ENCODE results near the gene PTTG1IP. TPM values are rescaled to one million over a fixed set of nuclear protein-coding genes. Genes with fewer than 3 reads are reported as not detected.
A peak's percentile ranks its signal among the peaks of the same experiment; 100 is the strongest.

PTTG1IP gene
- total and polyA plus RNA-seq, 2 of the 13 experiments (the other 11 are each of a cell fraction or from before 2014, with no cell fraction given) = 161 to 700 TPM

GRCh38 chr21:44845418-44846223, 27.9 kb downstream of the PTTG1IP start (continued):
- no peak for TF ChIP-seq ZNF251 (CRISPR knock-in tag; IDR thresholded peaks at IDR 0.05)
- no peak for TF ChIP-seq PRDM15 (CRISPR knock-in tag; IDR thresholded peaks at IDR 0.05)
- TF ChIP-seq ZSCAN22 (CRISPR knock-in tag; IDR thresholded peaks at IDR 0.05) = no peak
- no peak for TF ChIP-seq ZNF547 (CRISPR knock-in tag; IDR thresholded peaks at IDR 0.05)
- TF ChIP-seq ZNF562 (CRISPR knock-in tag; IDR thresholded peaks at IDR 0.05; ENCODE audit: borderline replicate concordance) = no peak
- TF ChIP-seq ZNF775 (CRISPR knock-in tag; IDR thresholded peaks at IDR 0.05; ENCODE audit: borderline replicate concordance) = no peak
- no peak for TF ChIP-seq ZMAT3 (CRISPR knock-in tag; conservative IDR thresholded peaks at IDR 0.05)
- no peak for TF ChIP-seq HNF1A (IDR thresholded peaks at IDR 0.05; ENCODE audit: low read depth)
- TF ChIP-seq HNF1A (CRISPR knock-in tag; IDR thresholded peaks at IDR 0.05; ENCODE audit: borderline replicate concordance) = no peak
- TF ChIP-seq GPN1 (CRISPR knock-in tag; IDR thresholded peaks at IDR 0.05; ENCODE audit: borderline replicate concordance) = no peak
- peak; percentile 44; the same call in 1 of the 2 replicates for TF ChIP-seq ARNTL (CRISPR knock-in tag; IDR thresholded peaks at IDR 0.05)
- peak; percentile 75 for TF ChIP-seq HNRNPL (IDR thresholded peaks at IDR 0.05; ENCODE audit: low read depth, low read length)

All from HepG2 (cell line).